Erythroblast (primary cell): ENCODE measurements around the gene FAXDC2.

Source experiments
- GATA1 ChIP-seq: IDR thresholded peaks from 2 replicates; pipeline ENCODE4 v1.6.1; 2011; ENCODE audit warnings: low read depth, mild to moderate bottlenecking, control low read depth, low read length, moderate library complexity
- POLR2A ChIP-seq: IDR thresholded peaks from 2 replicates; pipeline ENCODE4 v1.6.1; 2011; ENCODE audit warnings: mild to moderate bottlenecking, low read length

DNA sequence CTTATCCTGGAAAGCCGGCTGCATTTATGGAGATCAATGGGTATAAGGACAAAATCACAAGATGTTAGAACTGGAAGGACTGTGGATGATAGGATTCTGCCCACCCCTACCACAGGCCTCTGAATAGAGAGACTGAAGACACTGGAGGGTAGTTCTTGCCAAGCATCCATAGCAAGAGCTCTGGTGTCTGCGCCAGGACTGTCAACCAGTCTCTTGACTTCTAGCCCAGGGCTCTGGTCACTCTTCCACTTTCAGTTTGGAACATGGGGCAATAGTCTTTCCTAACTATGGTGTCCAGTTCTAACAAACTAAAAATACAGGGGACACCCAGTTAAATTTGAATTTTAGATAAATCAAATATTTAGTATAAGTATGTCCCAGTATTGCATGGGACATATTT is 71.9 kb downstream of the FAXDC2 start:
- TF ChIP-seq POLR2A, result no peak
- TF ChIP-seq GATA1, result no peak
